Gastroesophageal sphincter (tissue), 4 donors: ENCODE results near the gene STRIT1. TPM values are rescaled to one million over a fixed set of nuclear protein-coding genes. Genes with fewer than 3 reads are reported as not detected.

ENCODE experiments used
- ATAC-seq: fragments of 150-250 bp; one replicate; pipeline ENCODE4 v1.9.1; 2016; ENCODE audit warnings: mild to moderate bottlenecking, moderate library complexity
- H3K27ac ChIP-seq, 4 donors: fragments of 200-600 bp; sonication (generic) in 3 of 4; 1 replicate in 3 of 4; 2 replicates in 1 of 4; pipeline ENCODE4 v1.5.1; 2016 to 2019
- H3K27me3 ChIP-seq: fragments of 200-600 bp; sonication (generic); one replicate; pipeline ENCODE4 v1.5.1; 2019
- H3K36me3 ChIP-seq, 2 donors: fragments of 200-600 bp; sonication (generic); one replicate each; pipeline ENCODE4 v1.5.1; 2019; ENCODE audit warnings: control low read depth in 1 of 2
- H3K4me1 ChIP-seq, 3 donors: fragments of 200-600 bp; sonication (generic); 1 replicate in 2 of 3; 2 replicates in 1 of 3; pipeline ENCODE4 v1.5.1; 2016 to 2019; ENCODE audit warnings: control low read depth in 2 of 3
- H3K4me3 ChIP-seq, 2 donors: fragments of 200-600 bp; sonication (generic); one replicate each; pipeline ENCODE4 v1.5.1; 2019; ENCODE audit warnings: mild to moderate bottlenecking in 1 of 2, moderate library complexity in 1 of 2
- H3K9me3 ChIP-seq, 3 donors: fragments of 200-600 bp; sonication (generic); one replicate each; pipeline ENCODE4 v1.5.1; 2017 to 2019; ENCODE audit warnings: control low read depth in 2 of 3
- EP300 ChIP-seq: sonication (generic); formaldehyde crosslinking; IDR thresholded peaks from one replicate; pipeline ENCODE4 v1.6.1; 2017; ENCODE audit warnings: antibody characterized with exemption, mild to moderate bottlenecking
- POLR2A ChIP-seq, 2 donors: fragments of 450-650 bp; IDR thresholded peaks; one replicate each; pipeline ENCODE4 v1.6.1; 2017; ENCODE audit warnings: antibody characterized with exemption in 2 of 2, mild to moderate bottlenecking in 2 of 2, moderate library complexity in 1 of 2
- POLR2AphosphoS5 ChIP-seq: sonication (generic); formaldehyde crosslinking; IDR thresholded peaks from one replicate; pipeline ENCODE4 v1.6.1; 2017; ENCODE audit warnings: antibody characterized with exemption
- WGBS, 2 donors: methylation state at CpG; one replicate each; pipeline ENCODE4 v1.1.5; 2018; ENCODE audit warnings: low coverage in 1 of 2; 5-methylcytosine and 5-hydroxymethylcytosine counted together
- total RNA-seq, 4 donors: library from RNA; depleted of rRNA; stranded (reverse); fragments of >200 nt; gene quantifications; one replicate each; pipeline ENCODE4 v1.1.0, GENCODE V29; 2016
- TF ChIP-seq, protein P1 (sequence below), 4 experiments: fragments of 200-600 bp in 2 of 4; fragments of 450-650 bp in 2 of 4; sonication (generic) in 1 of 4; IDR thresholded peaks; one replicate each; pipeline ENCODE4 v1.5.1; 2017 to 2019; ENCODE audit warnings: antibody characterized with exemption in 4 of 4, mild to moderate bottlenecking in 2 of 4, moderate library complexity in 2 of 4

STRIT1 gene
- total RNA-seq, 4 donors from 2014 or later: not detected

DNA sequence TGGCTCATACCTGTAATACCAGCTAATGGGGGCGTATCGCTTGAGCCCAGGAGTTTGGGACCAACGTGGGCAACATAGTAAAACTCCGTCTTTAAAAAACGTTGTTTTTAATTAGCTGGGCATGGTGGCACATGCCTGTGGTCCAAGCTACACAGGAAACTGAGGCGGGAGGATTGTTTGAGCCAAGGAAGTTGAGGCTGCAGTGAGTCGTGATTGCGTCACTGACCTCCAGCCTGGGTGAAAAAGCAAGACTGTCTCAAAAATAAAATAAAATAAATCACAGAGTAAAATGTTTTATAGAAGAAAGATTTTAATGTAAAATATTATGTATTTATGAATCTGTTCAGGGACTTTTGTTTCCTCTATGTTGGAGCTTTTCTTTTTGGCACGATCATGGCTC is 15.3 kb upstream of the STRIT1 start:
- no peak overlapping the region for H3K4me3 ChIP-seq
- no peaks in the 10 kb centered on the region for H3K27me3 ChIP-seq
- H3K36me3 ChIP-seq: no peaks in the 10 kb centered on the region
- 81 to 95% methylated on average over 4 to 9 of the region's 9 CpGs for WGBS, 2 donors
- peaks cover 0 to 3% (median 0%) of the 10 kb centered on the region in 3 donors for H3K9me3 ChIP-seq
- TF ChIP-seq, protein P1, sequence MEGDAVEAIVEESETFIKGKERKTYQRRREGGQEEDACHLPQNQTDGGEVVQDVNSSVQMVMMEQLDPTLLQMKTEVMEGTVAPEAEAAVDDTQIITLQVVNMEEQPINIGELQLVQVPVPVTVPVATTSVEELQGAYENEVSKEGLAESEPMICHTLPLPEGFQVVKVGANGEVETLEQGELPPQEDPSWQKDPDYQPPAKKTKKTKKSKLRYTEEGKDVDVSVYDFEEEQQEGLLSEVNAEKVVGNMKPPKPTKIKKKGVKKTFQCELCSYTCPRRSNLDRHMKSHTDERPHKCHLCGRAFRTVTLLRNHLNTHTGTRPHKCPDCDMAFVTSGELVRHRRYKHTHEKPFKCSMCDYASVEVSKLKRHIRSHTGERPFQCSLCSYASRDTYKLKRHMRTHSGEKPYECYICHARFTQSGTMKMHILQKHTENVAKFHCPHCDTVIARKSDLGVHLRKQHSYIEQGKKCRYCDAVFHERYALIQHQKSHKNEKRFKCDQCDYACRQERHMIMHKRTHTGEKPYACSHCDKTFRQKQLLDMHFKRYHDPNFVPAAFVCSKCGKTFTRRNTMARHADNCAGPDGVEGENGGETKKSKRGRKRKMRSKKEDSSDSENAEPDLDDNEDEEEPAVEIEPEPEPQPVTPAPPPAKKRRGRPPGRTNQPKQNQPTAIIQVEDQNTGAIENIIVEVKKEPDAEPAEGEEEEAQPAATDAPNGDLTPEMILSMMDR (IDR thresholded peaks at IDR 0.05): no peak
- TF ChIP-seq POLR2A (IDR thresholded peaks at IDR 0.05) (no peak), POLR2AphosphoS5 (no peak), EP300 (no peak)
- ATAC-seq: no peak
- peaks cover 0 to 9% (median 0%) of the 10 kb centered on the region in 3 donors for H3K4me1 ChIP-seq
- no peak overlapping the region for H3K27ac ChIP-seq

DNA sequence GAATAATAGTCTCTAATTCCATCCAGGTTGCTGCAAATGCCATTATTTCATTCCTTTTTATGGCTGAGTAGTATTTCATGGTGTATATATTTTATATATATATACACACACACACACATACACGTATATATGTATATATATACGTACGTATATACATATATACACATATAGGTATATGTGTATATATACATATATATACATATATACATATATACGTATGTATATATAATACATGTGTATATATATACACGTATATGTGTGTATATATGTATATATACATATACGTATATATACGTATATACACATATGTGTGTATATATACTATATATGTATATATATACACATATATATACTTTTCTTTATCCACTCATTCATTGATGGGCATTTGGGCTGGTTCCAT is 13.7 kb upstream of the STRIT1 start:
- Histone ChIP-seq H3K27ac (no peak overlapping the region), H3K4me1 (no peaks in the 10 kb centered on the region), H3K27me3 (no peaks in the 10 kb centered on the region), H3K4me3 (no peak overlapping the region), H3K36me3 (no peaks in the 10 kb centered on the region), H3K9me3 (peaks cover 0 to 3% (median 0%) of the 10 kb centered on the region in 3 donors)
- WGBS, 2 donors: 67 to 88% methylated on average over 7 of the region's 7 CpGs
- TF ChIP-seq POLR2A (IDR thresholded peaks at IDR 0.05) (no peak), EP300 (no peak), POLR2AphosphoS5 (no peak)
- TF ChIP-seq, protein P1 (IDR thresholded peaks at IDR 0.05): no peak
- no peak for ATAC-seq

DNA sequence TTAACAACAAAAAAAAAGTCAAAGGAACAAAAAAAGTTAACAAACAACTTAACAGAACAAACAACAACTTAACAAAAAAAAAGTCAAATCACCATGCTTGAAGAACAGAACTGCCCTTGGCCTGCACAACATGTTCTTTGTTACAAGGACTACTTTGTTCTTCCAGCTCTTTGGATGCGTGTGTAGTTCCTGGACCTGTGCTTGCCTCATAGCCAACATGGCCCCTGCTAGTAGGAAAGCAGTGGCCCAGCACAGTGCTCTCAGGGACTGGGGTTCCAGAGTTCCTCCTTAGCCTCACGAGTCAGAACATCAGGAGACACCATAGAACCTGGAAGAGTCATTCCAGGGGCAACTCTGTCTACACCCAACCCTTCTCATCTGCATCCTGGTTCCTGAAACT is 10.9 kb upstream of the STRIT1 start:
- WGBS, 2 donors: 83 to 90% methylated on average over 1 to 2 of the region's 2 CpGs
- no peak for ATAC-seq

DNA sequence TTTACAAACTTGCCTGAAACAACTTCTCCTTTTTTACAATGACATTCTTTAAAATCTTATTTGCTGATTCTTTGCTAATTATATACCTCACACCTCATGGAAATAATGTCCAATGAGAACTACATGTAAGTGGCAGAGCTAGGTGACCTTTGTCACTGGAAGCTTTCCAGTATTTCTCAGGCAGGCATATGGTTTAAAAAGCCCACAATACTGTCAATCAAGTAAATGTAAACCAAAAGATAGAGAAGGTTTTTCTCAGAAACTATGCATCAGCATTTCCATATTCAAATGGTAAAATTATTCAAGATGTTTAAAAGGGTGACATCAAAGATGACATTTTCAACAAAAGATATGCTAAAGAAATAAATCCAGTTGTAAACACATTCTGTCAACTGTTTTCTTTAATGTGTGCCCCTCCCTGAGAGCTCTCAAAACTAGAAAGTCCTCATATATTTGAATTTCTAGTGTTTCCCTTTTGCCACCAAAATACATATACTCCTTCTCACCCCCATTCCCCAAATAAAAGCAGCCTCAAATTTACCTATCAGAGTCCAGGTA is 10.1 kb upstream of the STRIT1 start:
- no peak overlapping the region for H3K4me3 ChIP-seq
- no peak overlapping the region for H3K27ac ChIP-seq
- no peaks in the 10 kb centered on the region for H3K4me1 ChIP-seq
- TF ChIP-seq EP300: no peak
- TF ChIP-seq POLR2A (IDR thresholded peaks at IDR 0.05): no peak
- TF ChIP-seq, protein P1 (IDR thresholded peaks at IDR 0.05): no peak
- TF ChIP-seq POLR2AphosphoS5: no peak
- ATAC-seq: no peak
- no peaks in the 10 kb centered on the region for H3K36me3 ChIP-seq
- H3K9me3 ChIP-seq: peaks cover 0 to 3% (median 0%) of the 10 kb centered on the region in 3 donors
- H3K27me3 ChIP-seq: no peaks in the 10 kb centered on the region

More for the DNA sequence above, 10.9 kb upstream of the STRIT1 start:
- H3K27ac ChIP-seq: no peak overlapping the region
- H3K4me1 ChIP-seq: no peaks in the 10 kb centered on the region
- TF ChIP-seq POLR2AphosphoS5 (no peak), EP300 (no peak), POLR2A (IDR thresholded peaks at IDR 0.05) (no peak)
- TF ChIP-seq, protein P1 (IDR thresholded peaks at IDR 0.05): no peak
- H3K9me3 ChIP-seq: peaks cover 0 to 3% (median 0%) of the 10 kb centered on the region in 3 donors
- H3K4me3 ChIP-seq: no peak overlapping the region
- H3K36me3 ChIP-seq: no peaks in the 10 kb centered on the region
- H3K27me3 ChIP-seq: no peaks in the 10 kb centered on the region

DNA sequence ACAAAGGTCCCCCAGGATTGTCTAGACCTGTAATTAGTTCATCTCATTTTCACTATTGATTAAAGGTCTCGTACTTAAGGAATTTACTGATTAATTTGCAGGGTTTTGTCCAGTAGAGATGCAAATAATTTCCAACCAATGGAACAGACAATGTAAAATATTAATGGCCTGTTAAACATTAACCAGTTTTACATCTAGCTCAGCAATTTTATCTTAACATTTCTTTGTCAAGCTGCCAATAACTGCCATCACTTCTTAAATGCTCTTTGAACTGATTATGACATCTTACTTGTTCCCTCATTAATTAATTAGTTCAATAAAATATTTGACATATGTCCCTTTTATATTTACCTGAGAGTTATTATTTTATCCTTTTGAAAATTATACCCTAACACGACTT is 9.4 kb upstream of the STRIT1 start:
- ATAC-seq: no peak

More for the DNA sequence above, 9.4 kb upstream of the STRIT1 start:
- Histone ChIP-seq H3K4me3 (no peak overlapping the region), H3K27me3 (no peaks in the 10 kb centered on the region), H3K9me3 (peaks cover 0 to 6% (median 0%) of the 10 kb centered on the region in 3 donors), H3K4me1 (no peaks in the 10 kb centered on the region), H3K27ac (no peak overlapping the region), H3K36me3 (no peaks in the 10 kb centered on the region)
- TF ChIP-seq POLR2A (IDR thresholded peaks at IDR 0.05): no peak
- TF ChIP-seq EP300: no peak
- no peak for TF ChIP-seq POLR2AphosphoS5
- TF ChIP-seq, protein P1 (IDR thresholded peaks at IDR 0.05): no peak
- 54 to 57% methylated on average over 2 of the region's 2 CpGs for WGBS, 2 donors
